HG03520 (cell line): Measurements from ENCODE around the gene UNC13C.

Experiments used
- ATAC-seq: cut with Tn5 transposase; IDR thresholded peaks from one replicate; pipeline ENCODE4 v1.9.1; 2021; ENCODE audit warnings: mild to moderate bottlenecking, moderate library complexity; ENCODE audit not compliant: unreplicated experiment

The UNC13C gene

GRCh38 chr15:54017959-54018358 is 39.7 kb downstream of the UNC13C start:
- ATAC-seq, result no peak

DNA sequence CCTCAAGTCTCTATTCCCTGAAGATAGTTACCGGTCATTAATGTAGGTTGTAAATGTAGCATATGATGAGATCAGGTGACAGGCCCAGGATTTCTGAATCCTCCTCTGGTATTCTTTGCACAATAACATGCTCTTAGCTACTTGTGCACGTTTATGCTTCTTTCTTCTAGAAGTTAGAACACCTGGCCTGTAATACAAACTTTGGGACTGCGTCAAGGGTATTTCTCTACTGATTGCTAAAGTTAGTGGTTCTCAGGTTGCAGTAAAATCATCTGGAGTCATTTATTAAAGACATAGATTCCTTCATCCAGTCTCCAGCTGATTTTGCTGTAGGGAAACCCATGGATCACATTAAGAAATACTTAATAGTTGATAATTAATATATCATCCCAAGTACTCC is 48.0 kb downstream of the UNC13C start:
- ATAC-seq, result no peak

GRCh38 chr15:54026891-54027290 is 48.6 kb downstream of the UNC13C start:
- no peak for ATAC-seq

GRCh38 chr15:54029081-54029480 is 50.8 kb downstream of the UNC13C start:
- no peak for ATAC-seq

GRCh38 chr15:54032066-54032465 is 53.8 kb downstream of the UNC13C start:
- ATAC-seq, result no peak

GRCh38 chr15:54033356-54033860 is 55.2 kb downstream of the UNC13C start:
- no peak for ATAC-seq

DNA sequence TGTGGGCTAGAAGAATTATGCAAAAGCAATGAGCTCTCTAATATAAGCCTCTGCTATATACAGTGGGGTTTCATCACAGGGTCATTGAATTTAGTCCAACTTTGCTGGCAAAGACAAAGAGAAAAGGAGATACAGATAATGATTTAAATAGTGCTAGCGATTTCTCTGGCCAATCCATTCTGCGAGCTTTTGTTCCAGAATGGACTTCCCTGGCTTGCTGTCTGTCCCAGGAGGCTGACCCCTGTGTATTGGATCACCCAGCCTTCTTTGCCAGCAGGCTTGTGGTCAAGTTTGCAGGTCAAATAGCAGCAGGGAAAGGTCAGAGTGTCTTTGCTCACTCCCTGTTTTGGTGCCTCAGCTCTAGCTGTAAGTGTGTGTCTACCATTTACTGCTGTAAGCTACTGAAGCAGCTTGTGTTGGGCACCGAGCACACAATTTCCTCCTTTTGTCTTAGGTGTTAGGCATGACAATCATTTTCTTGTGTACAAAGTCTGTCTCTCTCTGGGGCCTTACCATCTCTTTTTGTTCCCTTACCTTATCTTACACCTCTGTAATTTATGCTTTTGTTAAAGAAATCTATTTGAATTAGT is 55.7 kb downstream of the UNC13C start:
- no peak for ATAC-seq

- ATAC-seq, result no peak
Measured at GRCh38 chr15:54035616-54036015, 57.4 kb downstream of the UNC13C start.

DNA sequence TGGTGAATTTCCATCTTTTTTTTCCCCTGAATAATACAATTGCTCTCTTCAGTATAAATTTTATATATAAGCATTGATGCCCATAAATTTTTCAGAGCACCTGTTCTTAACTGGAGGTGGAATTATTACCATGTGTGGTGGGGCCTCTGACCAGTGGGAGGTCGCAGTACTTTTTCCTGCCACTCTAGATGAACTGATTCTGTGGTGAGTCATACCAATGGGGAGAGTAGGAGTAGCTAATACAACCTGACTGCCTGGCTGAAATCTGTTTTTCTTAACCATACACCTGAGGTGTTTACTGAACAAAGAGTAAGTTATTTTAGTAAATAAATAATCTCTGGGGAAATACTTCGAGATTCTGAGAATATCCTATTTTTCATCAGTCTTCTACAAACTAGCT is 67.2 kb downstream of the UNC13C start:
- no peak for ATAC-seq

DNA sequence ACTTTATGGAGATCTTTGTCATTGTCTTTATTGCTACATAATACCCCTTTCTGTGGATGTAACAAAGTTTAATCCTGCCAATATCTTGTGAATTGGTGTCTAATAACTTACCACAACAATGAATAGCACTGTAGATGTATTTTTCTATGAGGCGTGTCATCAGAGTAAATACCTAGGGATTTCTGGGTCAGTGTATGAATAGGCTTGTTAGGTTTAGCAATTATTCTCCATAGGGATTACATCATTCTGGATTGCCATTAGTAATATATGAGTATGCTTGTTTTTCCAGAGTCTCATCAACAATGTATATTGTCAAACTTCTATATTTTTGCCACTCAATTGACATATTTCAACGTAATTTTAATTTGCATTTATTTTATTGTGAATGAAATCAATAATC is 67.9 kb downstream of the UNC13C start:
- ATAC-seq, result no peak

- no peak for ATAC-seq
Measured at GRCh38 chr15:54064365-54064764, 86.1 kb downstream of the UNC13C start.

GRCh38 chr15:54066403-54066802 is 88.2 kb downstream of the UNC13C start:
- ATAC-seq, result no peak

- ATAC-seq, result no peak
Measured at GRCh38 chr15:54082836-54083492, 104.7 kb downstream of the UNC13C start.

- no peak for ATAC-seq
Measured at GRCh38 chr15:54083501-54083900, 105.3 kb downstream of the UNC13C start.

GRCh38 chr15:54083991-54084390 is 105.8 kb downstream of the UNC13C start:
- no peak for ATAC-seq

GRCh38 chr15:54088837-54089236 is 110.6 kb downstream of the UNC13C start:
- ATAC-seq, result no peak

DNA sequence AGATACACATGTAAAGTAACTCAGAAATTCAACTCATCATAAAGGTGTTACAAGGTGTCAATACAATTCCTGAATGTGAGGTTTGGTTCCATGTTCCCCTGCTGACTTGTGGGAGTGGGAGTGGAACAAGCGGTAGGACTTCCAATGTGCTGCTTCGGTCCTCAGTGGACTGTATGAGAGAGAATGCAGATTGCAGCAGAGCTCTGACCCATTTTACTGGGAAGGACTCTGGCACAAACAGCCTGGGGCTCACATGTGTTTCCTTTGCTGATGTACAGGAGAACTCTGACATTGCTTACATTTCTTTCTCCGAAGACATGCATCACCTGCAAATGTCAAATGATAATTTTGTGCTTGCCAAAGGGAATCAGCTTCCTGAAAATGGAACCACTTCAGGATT is 111.5 kb downstream of the UNC13C start:
- ATAC-seq, result no peak

DNA sequence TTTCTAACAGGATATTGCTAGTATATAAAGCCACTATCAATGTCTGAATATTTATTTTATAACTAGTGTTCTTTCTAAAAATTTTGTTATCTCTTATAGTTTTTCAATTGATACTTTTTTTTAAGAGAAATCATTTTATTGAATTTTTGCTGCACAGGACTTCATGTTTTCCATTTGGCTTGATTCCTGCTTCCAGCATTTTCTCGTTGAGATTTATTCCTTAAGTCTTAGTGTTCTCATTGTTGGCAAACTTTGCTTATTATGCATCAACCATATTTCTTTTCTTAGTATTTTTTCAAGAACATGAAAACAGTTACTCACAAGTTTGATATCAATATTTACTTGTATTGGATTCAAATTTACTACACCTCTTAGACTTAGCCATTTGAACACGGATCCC is 113.4 kb downstream of the UNC13C start:
- no peak for ATAC-seq

- no peak for ATAC-seq
Measured at GRCh38 chr15:54094661-54095060, 116.4 kb downstream of the UNC13C start.

- ATAC-seq, result no peak
Measured at GRCh38 chr15:54097019-54097418, 118.8 kb downstream of the UNC13C start.

DNA sequence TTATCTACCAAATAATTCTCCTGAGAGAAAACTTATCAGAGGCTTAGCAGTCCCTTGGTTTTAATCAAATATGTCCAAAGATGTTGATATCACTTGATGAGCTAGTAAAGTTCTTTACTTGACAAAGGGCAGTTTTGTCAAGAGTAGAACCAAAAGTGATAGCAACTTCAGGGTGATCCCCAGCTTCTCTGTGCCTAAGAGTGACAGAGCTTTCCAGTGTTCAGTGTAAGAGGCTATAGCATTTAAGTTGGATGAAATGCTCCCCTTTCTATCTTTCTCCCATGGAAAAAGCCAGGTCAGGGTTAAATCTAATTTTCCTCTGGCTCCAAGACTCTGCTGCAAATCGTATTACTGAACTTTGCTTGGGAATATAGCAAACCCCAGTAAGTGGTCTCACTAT is 120.8 kb downstream of the UNC13C start:
- ATAC-seq, result no peak

DNA sequence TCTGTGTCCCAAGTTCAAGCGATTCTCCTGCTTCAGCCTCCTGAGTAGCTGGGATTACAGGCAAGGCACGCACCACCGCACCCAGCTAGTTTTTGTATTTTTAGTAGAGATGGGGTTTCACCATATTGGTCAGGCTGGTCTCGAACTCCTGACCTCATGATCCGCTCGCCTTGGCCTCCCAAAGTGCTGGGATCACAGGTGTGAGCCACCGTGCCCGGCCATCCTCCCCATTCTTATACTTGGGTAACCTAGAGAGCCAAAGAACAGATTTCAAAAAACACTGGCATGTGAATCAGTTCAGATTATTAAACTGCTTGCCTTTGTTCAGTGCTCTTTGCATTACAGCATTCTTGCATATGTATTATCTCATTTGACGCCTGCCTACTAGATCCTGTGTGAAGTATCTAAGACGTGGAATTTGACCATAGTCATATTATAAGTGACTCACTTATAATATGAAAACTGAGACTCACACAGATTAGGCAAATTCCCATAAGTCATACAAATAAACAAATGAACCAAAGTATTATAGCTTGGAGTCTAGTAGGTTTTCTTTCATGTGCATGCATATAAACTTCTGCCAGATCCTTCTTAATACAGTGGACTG is 123.5 kb downstream of the UNC13C start:
- ATAC-seq, result no peak
